ENCODE measurements around the gene PKNOX2.

Gene PKNOX2

DNA sequence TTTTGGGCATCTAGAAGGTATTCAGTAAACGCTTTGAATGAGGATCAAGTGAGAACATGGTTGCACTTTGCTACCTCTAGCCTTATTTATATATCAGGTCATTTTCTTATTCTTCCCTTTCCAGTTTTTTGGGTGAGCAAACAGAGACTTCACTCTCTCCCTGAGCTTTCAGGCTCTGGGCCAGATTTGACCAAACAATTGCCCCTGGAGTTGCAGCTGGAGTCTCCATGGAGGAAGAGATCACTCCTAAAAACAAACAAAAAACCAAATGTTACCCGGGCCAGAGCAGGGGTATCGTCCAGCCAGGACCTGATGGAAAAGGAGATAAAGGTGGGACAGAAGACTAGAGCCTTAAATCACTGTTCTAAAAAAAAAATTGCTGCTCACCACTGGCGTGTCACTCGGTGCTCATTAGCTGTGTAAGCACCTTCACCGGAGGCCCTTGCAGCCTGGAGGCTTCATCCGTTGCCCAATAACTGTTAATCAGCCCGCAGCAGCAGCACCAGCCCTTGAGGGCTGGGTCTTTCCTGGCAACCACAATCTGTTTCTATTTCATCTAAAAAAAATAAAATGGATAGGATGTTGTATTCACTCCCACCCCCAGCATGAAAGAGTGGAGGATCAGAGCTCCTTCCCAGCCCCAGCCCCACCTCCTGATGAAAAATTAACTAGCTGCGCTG lies 125.0 kb downstream of the PKNOX2 start:
- DNase-seq: no peak

DNA sequence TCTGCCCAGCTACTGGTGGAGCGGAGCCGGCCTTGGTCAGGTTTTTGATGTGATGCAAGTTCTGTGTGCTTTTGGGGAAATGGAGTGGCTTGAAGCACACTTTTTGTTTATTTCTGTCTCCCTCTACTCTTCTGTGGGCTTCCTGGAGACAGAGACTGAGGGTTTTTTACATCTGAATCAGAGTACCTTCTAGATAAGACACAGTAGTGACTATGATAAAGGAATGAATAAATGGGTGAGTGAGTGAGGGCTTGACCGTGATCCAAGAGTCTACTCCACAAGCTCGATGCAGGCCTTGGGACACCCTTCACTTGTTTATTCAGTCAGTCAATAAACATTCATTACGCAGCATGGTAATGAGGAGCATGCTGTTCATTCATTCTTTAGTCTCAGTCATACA lies 125.7 kb downstream of the PKNOX2 start:
- DNase-seq: no peak

GRCh38 chr11:125292100-125292499 lies 127.5 kb downstream of the PKNOX2 start:
- no peak for DNase-seq

DNA sequence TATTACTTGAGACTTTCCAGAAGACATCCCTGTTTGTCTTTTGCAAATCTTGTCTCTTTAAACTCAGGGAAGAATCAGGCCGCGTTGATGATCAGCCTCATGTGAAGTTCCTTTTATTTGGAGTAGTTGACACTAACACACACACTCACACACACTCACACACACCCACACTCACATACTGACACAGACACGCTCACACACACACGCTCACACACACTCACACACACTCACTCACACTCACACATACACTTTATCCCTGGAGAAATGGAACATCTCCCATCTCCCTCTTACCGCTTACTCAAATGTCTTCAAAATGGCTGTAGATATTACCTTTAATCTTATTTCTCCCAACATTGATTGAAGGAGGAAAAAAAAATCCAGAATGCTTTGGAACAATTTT lies 129.0 kb downstream of the PKNOX2 start:
- no peak for DNase-seq

- DNase-seq: no peak
Observed at GRCh38 chr11:125295931-125296330, 131.4 kb downstream of the PKNOX2 start.

GRCh38 chr11:125297346-125297915 lies 132.9 kb downstream of the PKNOX2 start:
- DNase-seq: no peak

DNA sequence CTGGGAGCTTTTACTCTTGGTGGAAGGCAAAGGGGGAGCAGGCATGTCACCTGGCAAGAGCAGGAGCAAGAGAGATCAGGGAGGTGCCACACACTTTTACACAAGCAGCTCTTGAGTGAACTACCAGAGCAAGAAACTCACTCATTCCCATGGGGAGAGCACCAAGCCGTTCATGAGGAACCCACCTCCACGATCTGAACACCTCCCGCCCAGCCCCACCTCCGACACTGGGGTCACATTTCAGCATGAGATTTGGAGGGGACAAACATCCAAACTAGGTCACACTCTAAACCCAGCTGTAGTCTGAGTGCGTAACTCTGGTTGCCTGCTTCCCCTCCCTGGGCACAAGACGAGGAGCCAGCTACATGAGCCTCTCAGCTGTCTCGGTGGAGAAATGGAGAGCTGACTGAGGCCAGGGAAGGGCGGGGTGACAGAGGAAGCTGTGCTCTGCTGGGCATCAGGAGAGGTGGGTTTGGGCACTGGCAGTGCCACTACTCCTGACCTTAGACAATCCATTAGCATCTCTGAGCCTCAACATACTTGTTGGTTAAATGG lies 134.6 kb downstream of the PKNOX2 start:
- DNase-seq: no peak

DNA sequence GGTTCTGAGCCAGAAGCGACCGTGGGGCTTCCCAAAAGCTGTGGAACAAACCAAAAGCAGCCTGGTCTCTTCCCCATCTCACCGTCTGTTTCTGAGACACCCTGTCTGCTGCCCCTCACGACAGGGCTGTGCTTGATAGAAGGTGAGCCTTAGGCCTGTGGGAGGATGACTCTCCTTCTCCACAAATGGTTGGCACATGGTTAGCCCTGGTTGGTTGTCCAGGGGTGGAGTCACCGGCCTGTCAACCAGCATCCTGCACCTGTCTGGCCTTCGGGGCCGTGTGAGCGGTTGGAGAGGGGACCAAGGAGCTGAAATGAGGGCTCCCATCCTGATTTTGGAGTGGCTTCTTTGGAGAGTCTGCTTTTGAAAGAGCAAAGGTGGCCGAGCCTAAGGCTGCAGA lies 135.3 kb downstream of the PKNOX2 start:
- no peak for DNase-seq

DNA sequence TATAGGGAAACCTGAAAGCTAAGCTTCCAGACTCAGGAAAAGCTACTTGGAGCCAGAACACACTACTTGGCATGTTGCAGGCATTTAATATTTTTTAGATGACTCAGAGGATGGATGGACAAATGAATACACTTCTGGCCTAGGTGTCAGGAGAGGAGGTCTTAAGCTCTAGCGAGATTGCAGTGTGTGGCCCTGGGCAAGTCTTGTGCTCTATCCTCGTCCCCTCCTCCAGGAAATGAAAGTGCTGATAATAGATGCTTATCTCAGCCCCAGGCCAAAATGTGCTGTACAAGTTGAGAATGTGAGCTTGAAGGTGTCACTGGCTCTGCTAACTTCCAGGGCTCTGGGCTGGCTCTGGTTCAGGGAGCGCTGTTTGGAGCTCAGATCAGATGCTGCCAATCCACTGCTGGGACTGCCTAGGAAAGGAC lies 136.3 kb downstream of the PKNOX2 start:
- no peak for DNase-seq

- no peak for DNase-seq
Observed at GRCh38 chr11:125301346-125301745, 136.8 kb downstream of the PKNOX2 start.

DNA sequence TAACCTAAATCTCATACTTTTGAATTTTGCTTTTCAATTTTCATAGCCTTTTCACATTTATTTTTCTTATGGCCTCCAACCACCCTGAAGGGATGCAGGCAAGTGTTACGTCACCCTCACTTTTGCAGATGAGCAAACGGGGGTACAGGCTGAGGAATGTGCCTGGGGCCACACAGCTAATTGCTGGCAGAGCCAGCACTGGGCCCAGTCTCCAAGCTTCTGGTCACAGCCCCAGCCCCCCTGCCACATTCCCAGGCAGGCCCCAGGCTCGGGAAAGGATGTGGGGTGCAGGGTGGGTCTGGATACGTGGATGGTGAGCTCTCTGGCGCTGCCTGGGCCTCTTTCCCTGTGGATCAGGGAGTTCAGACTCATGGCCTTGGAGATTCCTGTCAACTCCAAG lies 138.6 kb downstream of the PKNOX2 start:
- DNase-seq: no peak

DNA sequence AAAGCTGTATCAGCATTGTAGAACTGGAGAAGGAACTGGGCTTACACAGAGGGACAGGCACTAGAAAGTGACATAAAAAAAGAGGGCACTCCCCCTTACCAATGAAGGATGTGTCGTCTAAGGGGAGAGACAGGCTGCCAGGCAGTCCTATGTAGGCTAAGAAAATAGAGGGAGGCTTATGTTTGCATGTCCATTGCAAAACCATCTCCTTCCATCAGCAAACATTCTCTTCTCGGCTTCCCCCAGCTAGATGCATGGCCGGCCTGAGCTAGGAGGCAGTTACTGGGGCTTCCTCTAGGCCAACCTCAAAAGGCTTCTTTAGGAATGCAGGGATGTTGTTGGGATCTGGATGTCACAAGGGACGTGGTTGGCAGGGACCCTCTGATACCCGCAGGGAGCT lies 139.1 kb downstream of the PKNOX2 start:
- DNase-seq: no peak

- no peak for DNase-seq
Observed at GRCh38 chr11:125304136-125304535, 139.6 kb downstream of the PKNOX2 start.

DNA sequence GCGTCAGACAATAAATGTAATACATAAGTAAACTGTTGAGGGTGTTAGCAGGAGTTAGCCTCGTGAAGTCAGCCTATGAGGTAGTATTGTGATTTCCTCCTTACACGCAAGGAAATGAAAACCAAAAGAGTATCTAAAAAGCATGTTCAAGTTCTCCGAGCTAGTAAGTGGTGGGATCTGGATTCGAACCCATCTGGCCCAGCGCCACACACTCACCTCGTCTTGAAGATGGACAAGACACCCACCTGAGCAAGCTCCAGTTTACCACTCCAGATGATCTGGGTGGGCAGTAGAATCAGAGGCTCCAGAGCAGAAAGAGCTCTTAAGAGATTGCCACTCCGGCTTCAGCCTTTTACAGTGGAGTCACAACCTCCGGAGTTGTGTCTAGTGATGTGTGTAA lies 140.3 kb downstream of the PKNOX2 start:
- no peak for DNase-seq

- DNase-seq: no peak
Observed at GRCh38 chr11:125305345-125305744, 140.8 kb downstream of the PKNOX2 start.

GRCh38 chr11:125306476-125306875 lies 141.9 kb downstream of the PKNOX2 start:
- DNase-seq: no peak

- no peak for DNase-seq
Observed at GRCh38 chr11:125308246-125308645, 143.7 kb downstream of the PKNOX2 start.

DNA sequence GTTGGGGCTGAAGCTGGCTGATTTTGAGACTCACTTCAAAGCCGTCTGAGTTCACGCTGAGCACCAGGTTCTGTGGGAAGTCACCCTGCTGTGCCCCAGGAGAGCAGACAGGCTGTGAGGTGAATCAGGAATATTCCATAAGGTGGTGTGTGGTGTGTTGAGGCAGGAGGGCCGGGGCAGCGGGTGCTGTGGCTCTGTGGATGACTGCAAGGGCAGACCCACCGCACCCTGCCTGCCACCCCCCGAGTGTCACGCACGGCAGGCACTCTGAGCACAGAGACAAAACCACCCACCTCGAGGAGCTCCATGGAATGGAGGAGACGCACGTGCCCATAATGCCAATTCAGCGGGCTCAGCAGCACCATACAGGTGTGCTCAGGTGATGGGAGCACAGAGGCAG lies 147.8 kb downstream of the PKNOX2 start:
- DNase-seq: no peak

DNA sequence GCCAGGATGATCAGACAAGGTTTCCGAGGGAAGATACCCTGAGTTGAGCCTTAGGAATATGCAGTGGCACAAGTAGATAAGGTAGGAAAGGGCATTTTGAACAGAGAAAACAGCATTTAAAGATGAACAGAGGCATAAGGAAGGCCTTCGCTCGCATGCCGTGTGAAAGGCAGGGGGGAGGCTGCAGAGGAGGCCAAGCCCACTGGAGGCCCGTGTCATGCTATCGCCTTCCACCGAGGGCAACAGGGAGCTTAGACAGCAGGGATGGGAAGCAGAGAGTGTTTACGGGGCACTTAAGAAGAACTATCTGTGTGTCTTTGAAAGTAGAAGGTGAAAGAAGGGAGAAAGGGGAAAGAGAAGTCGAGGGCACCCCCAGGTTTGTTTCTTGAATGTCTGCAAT lies 148.3 kb downstream of the PKNOX2 start:
- no peak for DNase-seq

DNA sequence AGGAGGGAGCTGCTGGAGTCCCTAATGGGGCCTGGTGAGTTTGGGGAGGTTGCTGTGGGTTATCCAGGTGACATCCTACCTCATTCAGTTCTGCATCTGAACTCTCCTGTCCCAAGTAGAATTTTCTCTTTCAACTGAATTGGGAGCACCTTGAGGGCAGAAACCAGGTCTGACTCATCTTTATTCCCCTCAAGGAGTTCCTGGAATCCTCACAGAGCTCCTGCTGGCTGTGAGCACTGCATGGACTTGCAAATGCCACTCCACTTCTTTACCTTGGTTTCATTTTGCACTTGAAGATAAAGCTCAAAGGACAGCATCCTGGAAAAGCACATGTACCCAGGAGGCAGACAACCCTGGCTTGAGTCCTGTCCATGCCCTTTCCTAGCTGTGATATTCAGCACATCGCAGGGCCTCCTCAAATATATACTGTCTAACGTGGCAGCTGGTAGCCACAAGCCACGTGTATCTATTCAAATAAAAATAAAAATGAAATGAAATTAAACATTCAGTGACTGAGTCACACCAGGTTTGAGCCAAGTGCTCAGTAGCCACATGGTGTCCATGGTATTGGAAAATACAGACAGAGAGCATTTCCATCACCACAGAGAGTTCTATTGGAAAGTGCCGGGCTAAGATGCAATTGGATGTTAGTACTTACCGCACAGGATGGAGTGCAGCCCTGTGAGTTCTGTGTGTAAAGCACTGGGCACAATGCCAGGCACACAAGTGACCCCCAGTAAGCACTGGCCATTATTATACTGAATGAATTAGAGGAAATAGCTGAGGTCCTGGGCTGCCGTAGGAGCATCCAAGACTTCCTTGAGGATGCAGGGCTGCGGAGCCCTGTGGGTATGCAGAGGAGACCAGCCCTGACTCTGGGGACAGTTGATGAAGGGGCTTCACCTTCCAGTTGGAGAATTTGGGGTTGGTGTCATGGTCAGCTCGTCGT lies 149.0 kb downstream of the PKNOX2 start:
- no peak for DNase-seq

DNA sequence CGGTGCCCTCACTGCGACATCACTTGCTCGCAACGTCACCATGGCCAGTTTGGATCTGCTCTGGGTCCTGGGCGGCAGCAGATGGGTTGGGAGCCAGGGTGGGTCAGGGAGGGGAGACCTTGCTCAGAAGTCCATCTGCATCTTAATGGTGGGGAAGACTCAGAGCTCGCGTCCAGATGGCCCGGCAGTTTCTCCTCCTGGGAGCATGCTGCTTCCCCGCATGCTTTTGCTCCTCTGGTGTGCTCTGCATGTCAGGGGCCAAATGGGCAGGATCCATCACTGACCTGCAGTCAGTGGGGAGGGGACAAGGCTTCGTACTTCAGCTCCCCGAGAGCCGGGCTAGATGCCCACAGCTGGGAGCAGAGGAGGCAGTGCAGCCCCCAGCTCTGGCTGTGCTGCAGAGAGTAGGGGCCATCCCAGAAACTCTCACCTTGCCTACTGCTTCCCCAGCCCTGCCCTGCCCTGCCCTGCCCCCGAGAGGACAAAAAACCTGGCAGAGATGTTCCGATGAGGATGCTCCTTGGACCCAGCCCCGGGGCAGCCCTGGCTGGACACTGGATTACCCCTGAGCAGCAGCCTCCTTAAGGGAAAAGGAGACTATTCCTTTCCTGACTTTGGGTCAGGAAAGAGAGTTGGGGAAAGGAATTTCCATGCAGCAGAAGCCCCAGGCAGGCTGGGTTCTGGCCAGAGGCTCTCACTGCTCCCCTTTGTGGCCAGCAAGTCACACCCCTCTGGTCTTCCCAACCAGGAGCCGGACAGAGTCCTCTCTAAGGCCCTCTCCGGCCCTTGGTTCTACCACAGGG lies 149.9 kb downstream of the PKNOX2 start:
- no peak for DNase-seq

DNA sequence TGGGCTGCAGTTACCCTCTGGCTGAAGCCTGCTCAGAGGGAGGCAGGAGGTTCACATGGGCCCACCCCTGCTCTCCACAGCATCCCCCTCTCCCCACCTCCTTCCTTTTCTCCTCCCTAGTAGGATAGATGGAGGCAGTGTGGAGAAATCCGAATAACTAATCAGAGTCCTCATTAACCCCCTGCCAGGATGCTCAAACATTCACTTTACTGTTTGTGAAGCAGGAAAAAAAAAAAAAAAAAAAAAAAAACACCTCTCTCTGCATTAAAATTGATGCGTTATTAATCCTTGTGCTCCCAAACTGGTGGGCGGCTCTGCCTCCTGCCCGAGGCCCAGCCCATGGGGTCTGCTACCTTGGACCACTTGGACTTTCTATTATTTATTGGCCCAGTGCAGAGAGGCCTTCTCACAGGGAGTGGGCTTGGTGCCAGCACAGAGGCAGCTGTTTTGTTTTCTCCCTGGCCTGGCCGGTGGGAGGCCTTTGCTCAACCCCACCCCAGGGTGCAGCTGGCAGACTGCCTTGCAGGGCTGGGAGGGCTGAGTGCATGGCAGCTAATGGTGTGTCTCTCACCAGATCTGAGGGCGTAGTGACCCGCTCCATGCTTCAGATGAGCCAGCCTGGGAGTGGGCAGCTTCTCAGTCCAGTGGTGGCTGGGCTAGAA lies 150.7 kb downstream of the PKNOX2 start:
- no peak for DNase-seq
